Sigmoid colon (tissue), 7 donors: ENCODE data around the gene STX2. TPM values are rescaled to one million over a fixed set of nuclear protein-coding genes. Genes with fewer than 3 reads are reported as not detected.

Experiments used
- DNase-seq: peaks from one replicate; pipeline ENCODE4 v3.0.0-alpha.2; 2019
- H3K27ac ChIP-seq, 4 donors: fragments of 200-600 bp; sonication (generic); one replicate each; pipeline ENCODE4 v1.5.1; 2016 to 2019; ENCODE audit warnings: mild to moderate bottlenecking in 1 of 4
- H3K27me3 ChIP-seq, 3 donors: fragments of 200-600 bp; sonication (generic); one replicate each; pipeline ENCODE4 v1.5.1; 2019; ENCODE audit warnings: mild to moderate bottlenecking in 1 of 3
- H3K36me3 ChIP-seq, 4 donors: fragments of 200-600 bp; sonication (generic); one replicate each; pipeline ENCODE4 v1.5.1; 2016 to 2019
- H3K4me1 ChIP-seq, 4 donors: fragments of 200-600 bp; sonication (generic); one replicate each; pipeline ENCODE4 v1.5.1; 2017 to 2019
- H3K4me3 ChIP-seq, 4 donors: fragments of 200-600 bp; sonication (generic); one replicate each; pipeline ENCODE4 v1.5.1; 2017 to 2019; ENCODE audit warnings: mild to moderate bottlenecking in 2 of 4, moderate library complexity in 1 of 4
- H3K9me3 ChIP-seq, 4 donors: fragments of 200-600 bp in 3 of 4; sonication (generic) in 3 of 4; one replicate each; pipeline versions ENCODE4 v1.5.1 to v1.6.1; 2013 to 2019
- EP300 ChIP-seq, 4 donors: sonication (generic); formaldehyde crosslinking; IDR thresholded peaks; one replicate each; pipeline ENCODE4 v1.6.1; 2017; ENCODE audit warnings: antibody characterized with exemption in 4 of 4
- POLR2A ChIP-seq, 2 donors: fragments of 450-650 bp; IDR thresholded peaks; one replicate each; pipeline ENCODE4 v1.6.1; 2016; ENCODE audit warnings: antibody characterized with exemption in 2 of 2, mild to moderate bottlenecking in 2 of 2, moderate library complexity in 2 of 2
- POLR2AphosphoS5 ChIP-seq, 4 donors: sonication (generic); formaldehyde crosslinking; IDR thresholded peaks; one replicate each; pipeline ENCODE4 v1.6.1; 2017; ENCODE audit warnings: antibody characterized with exemption in 4 of 4
- WGBS, 2 donors: extraction: QIAGEN DNeasy Blood & Tissue Kit; methylation state at CpG; one replicate each; pipeline ENCODE4 v1.1.7; 2013; 5-methylcytosine and 5-hydroxymethylcytosine counted together
- intact Hi-C: fragments of 100-400 bp; cut with DNase I; formaldehyde crosslinking; loops from one replicate; pipeline ENCODE4 v1.15.1; 2023
- polyA plus RNA-seq, 3 donors: library from polyadenylated mRNA; stranded (reverse); fragments of 200-250 nt; gene quantifications; one replicate each; pipeline ENCODE4 v1.2.3, GENCODE V29; 2013
- total RNA-seq, 4 donors: library from RNA; depleted of rRNA; stranded (reverse); fragments of >200 nt; gene quantifications; one replicate each; pipeline ENCODE4 v1.1.0, GENCODE V29; 2016
- TF ChIP-seq, protein P1 (sequence below), 4 experiments: fragments of 450-650 bp in 3 of 4; fragments of 200-600 bp in 1 of 4; IDR thresholded peaks; one replicate each; pipeline ENCODE4 v1.5.1; 2016 to 2019; ENCODE audit warnings: antibody characterized with exemption in 4 of 4, mild to moderate bottlenecking in 3 of 4, moderate library complexity in 2 of 4
- donor health status: healthy with polysubstance abuse.
- donor health status: Bipolar disorder and iron deficiency.
- donor health status: healthy.

Gene STX2
- total and polyA plus RNA-seq, 7 donors: 2.8 to 61.2 (median 39.2) TPM

DNA sequence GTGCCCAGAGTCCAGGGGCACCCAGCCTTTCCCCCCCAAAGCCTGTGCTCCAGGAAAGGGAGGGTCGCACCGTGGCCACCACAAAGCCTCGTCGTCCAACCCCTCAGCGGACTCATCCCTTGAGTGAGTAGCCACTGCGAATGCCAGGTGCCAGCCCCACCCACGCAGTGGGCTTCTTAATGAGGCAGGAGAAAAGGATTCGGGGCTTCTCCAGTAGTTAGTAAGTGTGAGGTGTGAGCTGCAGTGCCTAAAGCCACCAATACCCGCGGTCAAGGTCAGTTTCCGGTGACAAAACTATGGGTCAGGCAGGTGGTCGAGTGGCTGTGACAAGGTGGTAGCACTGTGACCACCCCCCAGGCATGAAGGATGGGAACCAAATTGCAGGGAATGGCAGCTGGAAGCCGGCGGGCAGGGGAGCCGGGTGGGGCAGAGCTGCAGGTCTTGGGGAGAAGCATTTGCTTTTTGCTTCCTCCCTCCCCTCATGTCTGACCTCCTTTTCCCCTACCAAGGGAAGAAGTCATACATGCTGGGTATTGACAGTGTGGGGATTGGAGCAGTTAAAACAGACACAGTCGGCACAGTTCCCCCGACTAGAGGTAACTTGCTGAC is 40.8 kb upstream of the STX2 start:
- Histone ChIP-seq H3K27ac (no peak overlapping the region), H3K4me3 (peak overlapping the region in 1 of 4 donors; percentile 5), H3K4me1 (peaks cover 0 to 1% (median 0%) of the 10 kb centered on the region in 4 donors), H3K36me3 (peaks cover 16 to 34% (median 20%) of the 10 kb centered on the region in 4 donors), H3K27me3 (no peaks in the 10 kb centered on the region), H3K9me3 (no peaks in the 10 kb centered on the region)
- intact Hi-C loops: no loop called here
- TF ChIP-seq POLR2A (IDR thresholded peaks at IDR 0.05) (no peak), POLR2AphosphoS5 (IDR thresholded peaks at IDR 0.05) (no peak), EP300 (IDR thresholded peaks at IDR 0.05) (no peak)
- TF ChIP-seq, protein P1, sequence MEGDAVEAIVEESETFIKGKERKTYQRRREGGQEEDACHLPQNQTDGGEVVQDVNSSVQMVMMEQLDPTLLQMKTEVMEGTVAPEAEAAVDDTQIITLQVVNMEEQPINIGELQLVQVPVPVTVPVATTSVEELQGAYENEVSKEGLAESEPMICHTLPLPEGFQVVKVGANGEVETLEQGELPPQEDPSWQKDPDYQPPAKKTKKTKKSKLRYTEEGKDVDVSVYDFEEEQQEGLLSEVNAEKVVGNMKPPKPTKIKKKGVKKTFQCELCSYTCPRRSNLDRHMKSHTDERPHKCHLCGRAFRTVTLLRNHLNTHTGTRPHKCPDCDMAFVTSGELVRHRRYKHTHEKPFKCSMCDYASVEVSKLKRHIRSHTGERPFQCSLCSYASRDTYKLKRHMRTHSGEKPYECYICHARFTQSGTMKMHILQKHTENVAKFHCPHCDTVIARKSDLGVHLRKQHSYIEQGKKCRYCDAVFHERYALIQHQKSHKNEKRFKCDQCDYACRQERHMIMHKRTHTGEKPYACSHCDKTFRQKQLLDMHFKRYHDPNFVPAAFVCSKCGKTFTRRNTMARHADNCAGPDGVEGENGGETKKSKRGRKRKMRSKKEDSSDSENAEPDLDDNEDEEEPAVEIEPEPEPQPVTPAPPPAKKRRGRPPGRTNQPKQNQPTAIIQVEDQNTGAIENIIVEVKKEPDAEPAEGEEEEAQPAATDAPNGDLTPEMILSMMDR (IDR thresholded peaks at IDR 0.05): no peak
- DNase-seq: peak; percentile 47
- WGBS, 2 donors: 59 to 66% methylated on average over 17 of the region's 17 CpGs

DNA sequence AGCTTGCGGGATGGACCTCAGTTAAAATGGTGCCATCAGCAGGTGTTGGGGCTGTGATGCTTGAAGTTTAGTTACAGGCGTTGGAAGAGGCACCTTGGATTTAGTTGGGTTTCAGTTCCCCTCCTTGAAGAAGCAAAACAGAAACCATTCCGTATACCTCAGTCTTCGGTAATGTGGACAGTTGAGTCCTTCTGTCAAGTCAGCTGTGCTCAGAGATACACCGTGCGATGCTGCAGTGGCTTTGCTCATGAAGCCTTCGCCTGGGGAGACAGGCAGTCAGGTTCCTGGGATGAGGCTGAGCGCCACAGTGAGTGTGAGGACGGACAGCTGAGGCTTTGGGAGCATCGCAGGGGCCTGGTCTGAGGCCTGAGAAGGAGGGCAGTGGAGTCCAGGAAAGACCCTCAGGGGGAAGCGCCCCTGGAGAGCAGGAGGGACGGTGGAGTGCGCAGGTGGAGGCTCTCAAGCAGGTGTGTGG is 40.2 kb upstream of the STX2 start:
- no peaks in the 10 kb centered on the region for H3K9me3 ChIP-seq
- intact Hi-C loops: no loop called here
- H3K4me1 ChIP-seq: peaks cover 0 to 8% (median 1%) of the 10 kb centered on the region in 4 donors
- TF ChIP-seq EP300 (IDR thresholded peaks at IDR 0.05) (no peak), POLR2A (IDR thresholded peaks at IDR 0.05) (no peak), POLR2AphosphoS5 (IDR thresholded peaks at IDR 0.05) (no peak)
- TF ChIP-seq, protein P1 (IDR thresholded peaks at IDR 0.05): no peak
- DNase-seq: peak; percentile 61
- no peak overlapping the region for H3K4me3 ChIP-seq
- no peak overlapping the region for H3K27ac ChIP-seq
- WGBS, 2 donors: 75 to 90% methylated on average over 13 of the region's 13 CpGs
- no peaks in the 10 kb centered on the region for H3K27me3 ChIP-seq
- peaks cover 20 to 41% (median 24%) of the 10 kb centered on the region in 4 donors for H3K36me3 ChIP-seq

DNA sequence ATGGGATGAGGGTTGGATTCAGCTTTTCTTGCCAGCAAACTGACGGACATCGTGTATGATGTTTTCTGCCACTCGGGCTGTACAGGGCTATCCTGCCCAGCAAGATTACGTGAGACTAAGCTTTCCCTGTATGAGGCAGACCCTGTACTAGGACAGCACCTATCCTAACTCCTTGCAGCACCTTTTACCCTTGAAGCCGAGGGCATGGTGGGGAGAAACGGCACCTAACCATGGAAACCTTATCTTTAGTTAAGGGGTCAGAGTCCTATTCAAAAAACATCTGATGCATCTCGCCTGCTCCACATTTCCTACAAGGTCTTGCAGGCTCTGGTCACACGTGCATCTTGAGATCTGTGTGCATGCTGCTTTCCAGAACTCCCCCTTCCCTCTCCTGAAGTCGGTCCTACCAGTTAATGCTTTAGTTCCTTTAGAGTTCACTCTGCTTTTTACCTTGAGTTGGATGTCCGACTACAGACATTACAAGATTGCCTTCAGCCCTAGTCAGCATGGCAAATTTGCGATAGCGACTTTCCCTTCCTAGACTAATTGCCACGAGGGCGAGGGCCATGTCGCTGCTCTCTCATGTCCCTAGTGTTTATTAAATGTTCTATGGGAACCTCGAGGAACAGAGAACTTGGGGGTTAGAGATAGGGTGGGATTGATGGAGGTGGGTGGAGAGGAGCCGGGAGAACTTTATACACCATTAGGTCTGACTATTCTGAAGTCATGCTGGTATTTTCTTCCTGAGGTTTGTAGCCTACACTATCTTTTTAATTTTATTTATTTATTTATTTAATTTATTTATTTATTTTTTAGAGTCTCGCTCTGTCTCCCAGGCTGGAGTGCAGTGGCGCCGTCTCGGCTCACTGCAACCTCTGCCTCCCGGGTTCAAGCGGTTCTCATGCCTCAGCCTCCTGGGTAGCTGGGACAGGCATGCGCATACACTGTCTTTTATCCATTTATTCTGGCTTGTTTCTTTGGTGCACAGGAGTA is 39.4 kb upstream of the STX2 start:
- TF ChIP-seq, protein P1 (IDR thresholded peaks at IDR 0.05): no peak
- TF ChIP-seq POLR2AphosphoS5 (IDR thresholded peaks at IDR 0.05) (no peak), POLR2A (IDR thresholded peaks at IDR 0.05) (no peak), EP300 (IDR thresholded peaks at IDR 0.05) (no peak)
- Histone ChIP-seq H3K27me3 (no peaks in the 10 kb centered on the region), H3K4me1 (peaks cover 0 to 15% (median 8%) of the 10 kb centered on the region in 4 donors), H3K36me3 (peaks cover 20 to 48% (median 26%) of the 10 kb centered on the region in 4 donors), H3K27ac (no peak overlapping the region), H3K4me3 (no peak overlapping the region), H3K9me3 (no peaks in the 10 kb centered on the region)
- intact Hi-C loops: no loop called here
- WGBS, 2 donors: 49 to 71% methylated on average over 24 of the region's 24 CpGs
- DNase-seq: peak; percentile 11

DNA sequence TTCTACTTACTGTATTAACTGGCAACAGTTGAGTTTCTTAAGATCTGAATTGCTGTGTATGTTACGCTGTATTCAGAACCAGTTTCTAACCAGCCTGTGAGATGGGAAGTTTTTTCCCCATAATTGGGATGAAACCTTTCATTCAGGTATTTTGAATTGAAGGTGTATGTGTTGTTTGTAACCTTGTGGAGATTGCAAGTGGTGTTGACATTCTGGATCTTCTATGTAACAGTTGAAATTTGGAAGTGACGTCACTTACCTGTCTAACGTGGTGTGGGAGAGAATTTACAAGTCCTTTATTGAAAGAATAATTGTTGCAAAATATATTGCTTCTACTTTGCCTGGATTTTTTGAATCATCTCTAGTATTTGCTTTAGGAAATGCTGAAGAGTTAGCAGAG is 38.3 kb upstream of the STX2 start:
- no peaks in the 10 kb centered on the region for H3K9me3 ChIP-seq
- DNase-seq: no peak
- intact Hi-C loops: no loop called here
- H3K36me3 ChIP-seq: peaks cover 20 to 49% (median 26%) of the 10 kb centered on the region in 4 donors
- TF ChIP-seq POLR2A (IDR thresholded peaks at IDR 0.05): no peak
- no peak overlapping the region for H3K4me3 ChIP-seq
- no peak overlapping the region for H3K27ac ChIP-seq
- H3K4me1 ChIP-seq: peaks cover 2 to 26% (median 19%) of the 10 kb centered on the region in 4 donors
- 71 to 85% methylated on average over 3 of the region's 3 CpGs for WGBS, 2 donors
- no peaks in the 10 kb centered on the region for H3K27me3 ChIP-seq

DNA sequence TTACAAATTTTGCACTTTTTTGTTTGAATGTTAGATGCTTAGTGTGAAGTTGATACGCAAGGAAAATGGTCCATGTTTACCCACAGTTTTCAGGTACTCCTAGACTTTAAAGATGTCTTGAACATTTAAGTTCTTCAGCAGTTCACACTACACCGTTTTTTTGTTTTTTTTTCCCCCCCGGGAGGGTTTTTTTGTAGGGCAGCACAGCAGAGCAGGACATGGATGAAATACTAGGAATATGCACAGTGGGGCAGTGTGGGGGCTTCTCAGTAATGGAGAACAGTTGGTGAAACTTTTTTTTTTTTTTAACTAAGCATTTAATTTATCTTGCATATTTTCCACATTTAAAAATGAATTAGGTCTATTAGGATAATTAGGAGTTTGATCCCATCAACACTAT is 37.7 kb upstream of the STX2 start:
- H3K9me3 ChIP-seq: no peaks in the 10 kb centered on the region
- peaks cover 2 to 26% (median 19%) of the 10 kb centered on the region in 4 donors for H3K4me1 ChIP-seq
- H3K4me3 ChIP-seq: no peak overlapping the region
- peaks cover 20 to 49% (median 26%) of the 10 kb centered on the region in 4 donors for H3K36me3 ChIP-seq
- H3K27me3 ChIP-seq: no peaks in the 10 kb centered on the region
- TF ChIP-seq POLR2A (IDR thresholded peaks at IDR 0.05) (no peak), EP300 (IDR thresholded peaks at IDR 0.05) (no peak)
- TF ChIP-seq, protein P1 (IDR thresholded peaks at IDR 0.05): no peak
- 74 to 79% methylated on average over 3 of the region's 3 CpGs for WGBS, 2 donors
- intact Hi-C loops: no loop called here
- DNase-seq: peak; percentile 7
- no peak overlapping the region for H3K27ac ChIP-seq
